GM18502 (cell line): ENCODE data around the gene ZSCAN9.

Experiments
- ATAC-seq: cut with Tn5 transposase; IDR thresholded peaks from one replicate; pipeline ENCODE4 v1.9.1; 2021; ENCODE audit warnings: mild to moderate bottlenecking; ENCODE audit not compliant: unreplicated experiment, poor library complexity

The ZSCAN9 gene

GRCh38 chr6:28266563-28266961, 41.5 kb downstream of the ZSCAN9 start:
- no peak for ATAC-seq

GRCh38 chr6:28266962-28267694, 42.1 kb downstream of the ZSCAN9 start, which contains the start of gene ZSCAN26:
Gene ZSCAN26 (plus strand): TSS chr6:28267143. CDS start chr6:28271920, 4,777 bp downstream.
- peak; percentile 92 for ATAC-seq

- no peak for ATAC-seq
Observed at GRCh38 chr6:28267695-28268059, 42.6 kb downstream of the ZSCAN9 start.

GRCh38 chr6:28269492-28269891, 44.4 kb downstream of the ZSCAN9 start:
- no peak for ATAC-seq

GRCh38 chr6:28274888-28275287, 49.8 kb downstream of the ZSCAN9 start:
- no peak for ATAC-seq

- no peak for ATAC-seq
Observed at GRCh38 chr6:28277746-28278145, 52.7 kb downstream of the ZSCAN9 start.

GRCh38 chr6:28280595-28281287, 55.7 kb downstream of the ZSCAN9 start:
- no peak for ATAC-seq

- peak; percentile 90 for ATAC-seq
Observed at GRCh38 chr6:28281288-28282064, 56.4 kb downstream of the ZSCAN9 start, which contains the start of gene PGBD1. Gene PGBD1 (plus strand): TSS chr6:28281572. CDS start chr6:28283814, 2,242 bp downstream.

GRCh38 chr6:28282926-28283325, 57.9 kb downstream of the ZSCAN9 start:
- no peak for ATAC-seq
